Stimulated activated naive CD8-positive, alpha-beta T cell treated with anti-CD3 and anti-CD28 coated beads, Interleukin-15, amount 100 ng/mL, for 72 hours (primary cell): Measurements from ENCODE around the gene UBQLN2.
"Not testable (repeated sequence)": the region's sequence is repeated elsewhere in the genome, so short reads cannot be mapped to it uniquely, and the experiment has no call there.

Experiments
- ATAC-seq: fragments of 150-1000 bp; cut with Tn5 transposase; 2 replicates; pipeline ENCODE4 v1.10.0; 2021; ENCODE audit warnings: mild to moderate bottlenecking, moderate library complexity
- DNase-seq, 2 donors: peaks; one replicate each; pipeline ENCODE4 v3.0.0; 2021 to 2022
- H3K27ac Mint-ChIP-seq, 2 donors: one replicate each; pipeline ENCODE4 v1.8.0; 2022; ENCODE audit warnings: mild to moderate bottlenecking in 2 of 2, mixed read lengths in 2 of 2, moderate library complexity in 2 of 2
- H3K27me3 Mint-ChIP-seq: one replicate; pipeline ENCODE4 v1.8.0; 2022; ENCODE audit warnings: mixed read lengths
- H3K4me1 Mint-ChIP-seq: one replicate; pipeline ENCODE4 v1.8.0; 2022; ENCODE audit warnings: mild to moderate bottlenecking, mixed read lengths
- H3K4me3 Mint-ChIP-seq, 2 donors: one replicate each; pipeline ENCODE4 v1.8.0; 2022; ENCODE audit warnings: mild to moderate bottlenecking in 2 of 2, mixed read lengths in 2 of 2, moderate library complexity in 1 of 2
- H3K9me3 Mint-ChIP-seq, 2 donors: one replicate each; pipeline ENCODE4 v1.8.0; 2022; ENCODE audit warnings: mixed read lengths in 2 of 2

Gene UBQLN2

GRCh38 chrX:56563231-56564161 lies at the start of gene UBQLN2:
TSS of gene UBQLN2 (plus strand) at chrX:56563627. CDS start at chrX:56563874, 247 bp downstream.
- peak; percentile 86 for ATAC-seq
- H3K4me3 Mint-ChIP-seq, result peak within 1 kb of the TSS; percentile 88 to 99
- no peaks in the 10 kb centered on the region for H3K27me3 Mint-ChIP-seq
- peak within 1 kb of the TSS; percentile 96 to 98 for H3K27ac Mint-ChIP-seq
- peak; percentile 69 to 86 for DNase-seq
- H3K4me1 Mint-ChIP-seq, result peaks cover 3% of the 10 kb centered on the region
- H3K9me3 Mint-ChIP-seq, result no peaks in the 10 kb centered on the region

- no peak overlapping the region for H3K27ac Mint-ChIP-seq
- H3K9me3 Mint-ChIP-seq, result peaks cover 5 to 12% of the 10 kb centered on the region in 2 donors
- H3K27me3 Mint-ChIP-seq, result no peaks in the 10 kb centered on the region
- no peak for ATAC-seq
- no peak for DNase-seq
- H3K4me3 Mint-ChIP-seq, result no peak overlapping the region
- H3K4me1 Mint-ChIP-seq, result no peaks in the 10 kb centered on the region
Measured at GRCh38 chrX:56519642-56520041, 43.8 kb upstream of the UBQLN2 start.

GRCh38 chrX:56529482-56530007 lies 33.9 kb upstream of the UBQLN2 start:
- not testable (repeated sequence) for ATAC-seq, H3K4me1 Mint-ChIP-seq, H3K9me3 Mint-ChIP-seq, H3K27me3 Mint-ChIP-seq, DNase-seq, H3K27ac Mint-ChIP-seq, H3K4me3 Mint-ChIP-seq

- Mint-ChIP-seq H3K27me3 (no peaks in the 10 kb centered on the region), H3K4me3 (no peak overlapping the region), H3K27ac (no peak overlapping the region), H3K4me1 (no peaks in the 10 kb centered on the region), H3K9me3 (no peaks in the 10 kb centered on the region)
- ATAC-seq (no peak), DNase-seq (no peak)
Measured at GRCh38 chrX:56530011-56530410, 33.4 kb upstream of the UBQLN2 start.

GRCh38 chrX:56550667-56551066 lies 12.8 kb upstream of the UBQLN2 start:
- ATAC-seq (no peak), DNase-seq (no peak)
- H3K9me3 Mint-ChIP-seq, result peaks cover 31 to 33% of the 10 kb centered on the region in 2 donors
- H3K4me3 Mint-ChIP-seq, result no peak overlapping the region
- H3K27me3 Mint-ChIP-seq, result no peaks in the 10 kb centered on the region
- H3K4me1 Mint-ChIP-seq, result no peaks in the 10 kb centered on the region
- H3K27ac Mint-ChIP-seq, result peak overlapping the region in 1 of 2 donors; percentile 2

- Mint-ChIP-seq H3K4me1 (no peaks in the 10 kb centered on the region), H3K9me3 (peaks cover 4 to 9% of the 10 kb centered on the region in 2 donors), H3K4me3 (no peak overlapping the region)
Measured at GRCh38 chrX:56554870-56555269, 8.6 kb upstream of the UBQLN2 start.

GRCh38 chrX:56557376-56557929 lies 6.0 kb upstream of the UBQLN2 start:
- Mint-ChIP-seq H3K4me1 (no peaks in the 10 kb centered on the region), H3K27me3 (no peaks in the 10 kb centered on the region), H3K9me3 (peaks cover 0 to 5% of the 10 kb centered on the region in 2 donors), H3K27ac (no peak overlapping the region), H3K4me3 (no peak overlapping the region)
- ATAC-seq (no peak), DNase-seq (no peak)

More at GRCh38 chrX:56554870-56555269, 8.6 kb upstream of the UBQLN2 start:
- Mint-ChIP-seq H3K27ac (no peak overlapping the region), H3K27me3 (no peaks in the 10 kb centered on the region)
- ATAC-seq (no peak), DNase-seq (no peak)

GRCh38 chrX:56564164-56564885 lies 898 bp downstream of the UBQLN2 start:
- Mint-ChIP-seq H3K4me3 (peak overlapping the region; percentile 88 to 99), H3K27me3 (no peaks in the 10 kb centered on the region), H3K9me3 (no peaks in the 10 kb centered on the region), H3K27ac (peak overlapping the region; percentile 96 to 98), H3K4me1 (peaks cover 10% of the 10 kb centered on the region)
- DNase-seq (peak; percentile 24 to 71), ATAC-seq (peak; percentile 72)

- peak; percentile 9 to 21 for DNase-seq
- peak overlapping the region; percentile 88 to 99 for H3K4me3 Mint-ChIP-seq
- peaks cover 14% of the 10 kb centered on the region for H3K4me1 Mint-ChIP-seq
- no peaks in the 10 kb centered on the region for H3K27me3 Mint-ChIP-seq
- no peak for ATAC-seq
- no peaks in the 10 kb centered on the region for H3K9me3 Mint-ChIP-seq
- peak overlapping the region; percentile 76 to 98 for H3K27ac Mint-ChIP-seq
Measured at GRCh38 chrX:56564921-56565840, 1.8 kb downstream of the UBQLN2 start.

- Mint-ChIP-seq H3K9me3 (no peaks in the 10 kb centered on the region), H3K27ac (peak overlapping the region in 1 of 2 donors; percentile 13), H3K27me3 (no peaks in the 10 kb centered on the region), H3K4me1 (peaks cover 21% of the 10 kb centered on the region), H3K4me3 (peak overlapping the region in 1 of 2 donors; percentile 78)
- ATAC-seq (peak; percentile 63), DNase-seq (peak in 1 of 2 donors; percentile 13)
Measured at GRCh38 chrX:56569378-56570057, 6.1 kb downstream of the UBQLN2 start.

- H3K4me3 Mint-ChIP-seq, result no peak overlapping the region
- H3K27ac Mint-ChIP-seq, result no peak overlapping the region
- no peaks in the 10 kb centered on the region for H3K27me3 Mint-ChIP-seq
- peaks cover 23% of the 10 kb centered on the region for H3K4me1 Mint-ChIP-seq
- peak; percentile 76 for ATAC-seq
- DNase-seq, result peak in 1 of 2 donors; percentile 10
- H3K9me3 Mint-ChIP-seq, result no peaks in the 10 kb centered on the region
Measured at GRCh38 chrX:56572975-56573374, 9.5 kb downstream of the UBQLN2 start.

GRCh38 chrX:56574861-56575260 lies 11.4 kb downstream of the UBQLN2 start:
- H3K9me3 Mint-ChIP-seq, result peaks cover 0 to 4% of the 10 kb centered on the region in 2 donors
- ATAC-seq (no peak), DNase-seq (no peak)
- no peaks in the 10 kb centered on the region for H3K27me3 Mint-ChIP-seq
- no peak overlapping the region for H3K4me3 Mint-ChIP-seq
- peaks cover 19% of the 10 kb centered on the region for H3K4me1 Mint-ChIP-seq
- H3K27ac Mint-ChIP-seq, result no peak overlapping the region

GRCh38 chrX:56576721-56577120 lies 13.3 kb downstream of the UBQLN2 start:
- DNase-seq (no peak), ATAC-seq (no peak)
- H3K27ac Mint-ChIP-seq, result no peak overlapping the region
- H3K4me3 Mint-ChIP-seq, result no peak overlapping the region
- peaks cover 17% of the 10 kb centered on the region for H3K4me1 Mint-ChIP-seq
- H3K9me3 Mint-ChIP-seq, result peaks cover 0 to 11% of the 10 kb centered on the region in 2 donors
- H3K27me3 Mint-ChIP-seq, result no peaks in the 10 kb centered on the region
